A204.1 (cell line): ENCODE data around the gene SLC14A1.

ENCODE experiments used
- FAIRE-seq: peaks from 2 replicates; lab custom pipeline; 2012; peaks lifted over from hg19 to GRCh38; lab: Jason Lieb, UNC

SLC14A1 gene

GRCh38 chr18:45723567-45724355 is at the start of gene SLC14A1:
TSS of gene SLC14A1 (plus strand) at chr18:45724181. CDS start at chr18:45730321, 6,140 bp downstream.
- FAIRE-seq = no peak

- FAIRE-seq = no peak
Measured at GRCh38 chr18:45677276-45677807, 46.6 kb upstream of the SLC14A1 start.

- FAIRE-seq = no peak
Measured at GRCh38 chr18:45678441-45678840, 45.5 kb upstream of the SLC14A1 start.

GRCh38 chr18:45678850-45679249 is 45.1 kb upstream of the SLC14A1 start:
- no peak for FAIRE-seq

DNA sequence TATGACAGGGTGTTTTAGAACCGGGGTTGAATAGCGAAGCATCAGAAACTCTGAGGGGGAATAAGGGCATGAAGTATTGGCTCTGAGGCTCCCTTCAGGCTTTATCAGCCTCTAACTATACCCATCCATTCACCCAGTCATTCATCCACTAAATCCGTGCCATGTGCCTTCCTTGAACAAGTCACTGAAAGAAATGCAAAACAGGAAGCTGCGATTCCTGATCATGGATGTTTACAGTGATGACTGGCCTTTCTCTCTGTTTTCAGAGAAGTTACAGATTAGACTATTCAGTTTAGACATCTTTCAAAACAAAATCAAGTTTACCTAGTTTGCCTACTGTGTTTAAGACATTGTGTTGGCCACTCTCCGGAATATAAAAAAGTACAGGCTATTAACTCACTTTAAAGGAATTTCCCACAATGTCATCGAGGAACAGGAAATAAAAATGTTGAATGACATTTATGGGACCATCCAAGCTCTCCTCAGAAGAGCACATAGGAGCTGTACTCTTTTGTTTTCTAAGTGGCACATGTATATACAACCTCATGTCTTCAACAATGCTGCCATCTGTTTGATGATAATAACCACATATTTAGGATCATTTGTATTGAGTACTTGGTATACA is 43.8 kb upstream of the SLC14A1 start:
- FAIRE-seq = no peak

GRCh38 chr18:45682181-45682580 is 41.8 kb upstream of the SLC14A1 start:
- no peak for FAIRE-seq

DNA sequence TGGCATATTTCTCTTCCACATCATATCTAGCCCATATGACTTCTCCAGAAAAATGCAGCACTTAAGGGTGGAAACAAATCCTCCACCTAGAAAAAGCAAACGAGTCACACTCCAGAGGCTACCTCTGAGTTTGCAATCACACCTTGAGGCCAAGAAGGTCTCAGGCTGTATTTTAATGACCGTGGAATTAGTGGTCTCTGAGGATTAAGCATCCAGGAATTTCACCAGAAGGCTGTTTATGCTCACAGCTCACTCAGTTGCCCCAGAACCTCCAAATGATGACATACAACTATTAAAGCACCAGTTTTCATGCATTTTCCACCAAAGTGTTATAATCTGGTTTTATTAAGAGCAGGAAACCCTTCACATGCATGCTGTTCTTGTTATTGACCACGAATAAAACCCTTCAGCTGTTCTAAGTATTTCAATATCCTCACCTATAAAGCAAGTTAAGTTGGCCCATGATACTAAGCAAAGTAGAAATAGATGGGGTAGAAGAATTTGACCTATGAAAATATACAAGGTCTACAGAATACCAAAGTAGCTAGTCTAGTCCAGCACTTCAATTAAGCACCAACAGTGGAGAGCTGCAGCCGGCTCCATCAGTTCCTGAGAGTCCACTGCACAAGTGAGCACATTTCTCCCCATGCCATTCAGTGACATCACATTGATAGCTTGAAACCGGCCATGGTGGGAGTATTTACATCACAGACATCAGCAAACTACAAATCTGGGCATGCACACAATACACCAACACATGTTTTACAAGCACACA is 39.5 kb upstream of the SLC14A1 start:
- no peak for FAIRE-seq

GRCh38 chr18:45686891-45687611 is 36.9 kb upstream of the SLC14A1 start:
- no peak for FAIRE-seq

- FAIRE-seq = no peak
Measured at GRCh38 chr18:45687621-45688020, 36.4 kb upstream of the SLC14A1 start.

DNA sequence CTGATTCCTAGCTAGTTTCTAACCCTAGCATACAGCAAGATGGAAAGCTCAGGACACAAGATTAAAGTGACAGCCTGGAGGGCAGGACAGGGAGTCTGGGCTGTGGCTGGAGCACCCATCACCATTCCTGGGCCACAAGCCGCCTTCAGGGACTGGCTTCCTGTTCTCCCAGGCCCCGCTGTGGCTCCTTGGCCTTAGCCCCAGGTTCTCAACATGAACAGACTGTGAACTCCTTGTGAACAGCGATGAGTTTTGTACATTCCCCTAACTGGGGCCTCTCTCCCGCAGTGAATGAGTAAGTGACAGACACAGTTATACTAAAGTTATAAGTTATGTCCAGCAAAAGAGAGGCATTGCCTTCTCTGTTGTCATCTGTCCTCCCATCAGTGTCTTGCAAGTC is 35.9 kb upstream of the SLC14A1 start:
- no peak for FAIRE-seq

DNA sequence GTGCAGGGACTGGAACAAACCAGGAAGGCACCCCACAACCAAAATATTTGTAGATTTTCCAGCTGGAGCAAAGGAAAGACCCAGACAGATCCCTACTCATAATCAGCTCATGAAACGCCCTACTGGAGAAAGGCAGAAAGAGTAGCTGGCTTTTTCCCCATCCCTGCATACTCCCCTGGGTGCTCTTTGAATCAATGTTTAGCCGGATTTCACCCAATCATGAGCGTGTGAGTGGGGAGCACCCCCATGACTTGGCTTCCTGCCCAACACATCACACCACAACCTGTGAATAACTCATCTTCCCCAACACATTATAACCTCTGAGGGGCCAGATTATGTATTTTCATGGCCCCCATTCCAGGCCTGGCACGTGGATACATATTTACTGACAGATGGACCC is 35.1 kb upstream of the SLC14A1 start:
- FAIRE-seq = no peak

GRCh38 chr18:45689396-45689795 is 34.6 kb upstream of the SLC14A1 start:
- no peak for FAIRE-seq

DNA sequence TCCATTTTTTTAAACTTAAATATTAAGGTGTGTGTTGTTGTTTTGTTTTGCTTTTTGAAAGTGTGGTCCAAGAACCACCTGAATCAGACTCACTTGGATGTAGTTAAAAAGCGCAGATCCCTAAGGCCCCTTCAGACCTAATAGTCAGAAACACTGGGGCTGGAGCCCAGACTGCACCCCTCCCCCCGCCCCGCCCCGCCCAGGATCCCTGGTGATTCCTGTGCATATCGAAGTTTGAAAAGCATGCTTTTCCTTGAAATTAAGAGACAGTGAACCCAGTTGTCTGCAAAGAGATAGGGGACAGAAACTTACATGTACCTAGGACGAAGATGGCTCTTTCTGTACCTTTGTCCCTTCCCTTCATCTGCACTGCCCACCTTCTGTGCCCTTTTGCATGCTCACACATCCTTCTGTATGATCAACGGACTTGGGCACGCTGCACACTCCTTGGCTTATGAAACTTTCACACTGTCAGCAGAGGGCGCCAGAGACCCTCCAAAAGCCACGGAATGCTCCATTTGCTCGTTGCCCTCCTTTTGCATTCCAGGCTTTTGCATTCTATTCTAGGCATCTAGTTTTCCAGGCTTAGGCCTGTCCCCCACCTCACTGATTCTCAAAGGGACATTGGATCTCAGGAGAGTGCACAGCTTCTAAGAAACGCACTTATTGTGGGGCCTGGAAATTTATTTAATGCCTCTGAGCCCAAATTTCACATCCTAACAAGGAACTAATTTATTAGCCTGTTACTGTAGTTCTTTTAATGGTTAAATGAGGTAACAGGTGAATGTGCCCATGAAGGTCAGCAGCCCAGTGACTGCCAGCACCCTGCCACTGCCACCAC is 32.8 kb upstream of the SLC14A1 start:
- FAIRE-seq = no peak

DNA sequence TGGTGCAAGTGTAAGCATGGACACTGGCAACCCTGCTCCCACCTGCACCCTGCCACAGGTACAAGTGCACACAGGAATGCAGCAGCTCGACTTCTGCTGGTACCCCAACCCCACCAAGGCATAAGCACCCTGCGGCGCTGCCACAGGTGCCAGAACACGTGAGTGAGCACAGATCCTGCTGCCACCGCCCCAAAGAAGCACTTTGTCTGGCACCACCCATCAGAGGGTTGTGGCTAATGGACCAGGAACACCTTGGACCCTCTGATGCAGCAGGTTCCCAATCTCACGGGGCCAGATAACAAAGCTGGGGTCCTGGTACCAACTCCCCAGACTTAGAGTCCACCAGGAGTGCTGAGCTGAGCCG is 32.2 kb upstream of the SLC14A1 start:
- no peak for FAIRE-seq

GRCh38 chr18:45702708-45703265 is 21.2 kb upstream of the SLC14A1 start:
- FAIRE-seq = no peak

GRCh38 chr18:45708831-45709230 is 15.2 kb upstream of the SLC14A1 start:
- FAIRE-seq = no peak

GRCh38 chr18:45712061-45712460 is 11.9 kb upstream of the SLC14A1 start:
- FAIRE-seq = no peak

GRCh38 chr18:45713239-45713638 is 10.7 kb upstream of the SLC14A1 start:
- FAIRE-seq = no peak

DNA sequence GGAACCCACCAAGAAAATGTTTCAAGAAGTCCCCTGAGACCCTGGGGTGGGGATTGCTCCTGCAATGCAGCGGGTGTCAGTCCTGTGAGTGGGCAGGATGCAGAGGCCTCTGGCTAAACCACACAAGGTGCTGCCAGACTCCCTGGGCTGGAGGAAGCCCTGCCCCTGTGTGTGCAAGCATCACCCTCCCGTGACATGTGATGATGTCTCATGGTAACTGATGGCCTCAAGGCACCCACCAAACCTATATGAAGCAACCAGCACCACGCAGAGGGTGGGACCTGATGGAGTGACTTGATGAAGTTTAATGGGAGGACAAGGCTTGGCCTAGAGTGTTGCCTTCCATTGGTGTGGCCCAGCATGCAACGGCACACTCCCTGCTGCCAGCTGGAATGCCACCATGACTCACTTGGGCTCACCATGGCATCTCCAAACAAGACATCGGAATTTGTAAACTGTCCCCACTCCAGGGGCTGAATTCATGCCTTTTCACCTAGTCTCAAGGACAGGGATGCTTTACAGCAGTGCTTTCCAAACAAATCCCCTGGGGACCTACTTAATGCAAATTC is 8.7 kb upstream of the SLC14A1 start:
- no peak for FAIRE-seq

DNA sequence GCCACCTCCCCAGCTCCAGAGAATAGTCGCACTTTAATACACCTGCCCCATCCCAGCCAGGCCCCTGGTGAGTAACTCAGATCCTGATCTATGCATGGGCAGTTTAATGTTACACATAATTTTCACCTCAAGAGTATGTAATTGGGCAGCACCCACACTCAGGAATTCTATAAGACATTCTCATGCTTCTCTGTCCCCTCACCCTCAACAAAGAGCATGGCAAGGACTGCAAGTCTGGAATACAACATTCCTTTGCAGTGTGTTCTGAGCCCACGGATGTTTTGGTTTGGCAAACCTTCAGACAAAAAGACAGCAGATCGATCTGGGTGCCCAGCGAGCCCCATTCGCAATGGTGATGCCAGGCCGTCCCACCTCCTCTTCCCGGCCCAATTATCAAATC is 4.9 kb upstream of the SLC14A1 start:
- no peak for FAIRE-seq

DNA sequence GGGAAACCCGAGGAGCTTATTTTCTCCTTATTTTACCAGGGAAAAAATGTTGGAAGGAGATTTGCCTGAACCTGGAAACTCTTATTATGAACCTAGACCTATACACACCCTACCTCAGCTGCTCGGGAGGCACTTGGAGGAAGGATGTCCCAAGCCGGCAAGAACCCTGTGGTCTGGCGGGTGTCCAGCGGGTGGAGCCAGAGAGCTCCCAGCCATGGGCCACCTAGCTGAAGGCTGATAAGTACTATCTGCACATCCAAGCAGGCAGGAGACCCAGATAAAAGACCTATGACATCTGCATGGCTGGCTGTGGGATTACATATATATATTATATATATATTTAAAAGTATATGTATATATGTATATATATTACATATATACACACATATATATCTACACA is 1.1 kb upstream of the SLC14A1 start:
- FAIRE-seq = no peak
